ENCODE measurements around the gene PHACTR3. TPM values are rescaled to one million over a fixed set of nuclear protein-coding genes. Genes with fewer than 3 reads are reported as not detected.

The PHACTR3 gene
- total RNA-seq, 1 experiment from 2014 or later: not detected

- no peaks in the 10 kb centered on the region for H3K4me1 ChIP-seq (ENCODE audit: insufficient read depth, low read length)
- peaks cover 3% of the 10 kb centered on the region for H4K20me1 ChIP-seq (ENCODE audit: control insufficient read depth, insufficient read depth, insufficient read length)
- TF ChIP-seq CTCF (conservative IDR thresholded peaks at IDR 0.05): no peak
- H3K4ac ChIP-seq (ENCODE audit: low read depth, low read length): no peak overlapping the region
- no CpG with 5 or more reads among the region's 9 CpGs for WGBS (ENCODE audit: extremely low coverage, insufficient read length, low lambda C conversion rate)
- no peak overlapping the region for H2BK15ac ChIP-seq (ENCODE audit: low read depth, low read length)
- no peak overlapping the region; the same call in 1 of the 2 replicates for H3K14ac ChIP-seq (ENCODE audit: insufficient read depth, low read length)
- H4K5ac ChIP-seq (ENCODE audit: insufficient read length, low read depth, low read length): no peak overlapping the region
- peak overlapping the region in 1 of 3 experiments; percentile 59; a peak in 1 of 7 replicates for H3K27ac Mint-ChIP-seq
- H2AFZ ChIP-seq (ENCODE audit: low read length): no peak overlapping the region
- H3K9me3 ChIP-seq (ENCODE audit: control insufficient read depth, low read depth, low read length): no peaks in the 10 kb centered on the region
- H3K23me2 ChIP-seq (ENCODE audit: insufficient read length, low read depth, low read length, poor library complexity, severe bottlenecking): no peaks in the 10 kb centered on the region
- no peak overlapping the region for H3K4me2 ChIP-seq (ENCODE audit: insufficient read depth, insufficient read length, low read length)
- no peak overlapping the region for H2BK120ac ChIP-seq (ENCODE audit: low read depth, low read length, poor library complexity, severe bottlenecking)
- H3K27ac ChIP-seq (ENCODE audit: insufficient read length, low read depth, low read length): no peak overlapping the region
- no peaks in the 10 kb centered on the region for H3K79me1 ChIP-seq (ENCODE audit: insufficient read depth, low read depth, low read length, poor library complexity, severe bottlenecking)
- H4K8ac ChIP-seq (replicated peaks; ENCODE audit: insufficient read length, low read depth, low read length): no peak overlapping the region
- H3K23ac ChIP-seq (ENCODE audit: insufficient read length, low read depth, low read length): no peak overlapping the region
- peaks cover 76% of the 10 kb centered on the region for H3K27me3 Mint-ChIP-seq (ENCODE audit: low read depth)
- peaks cover 7% of the 10 kb centered on the region for H3K27me3 ChIP-seq (ENCODE audit: insufficient read depth, low read length)
- H3K79me2 ChIP-seq (ENCODE audit: insufficient read depth, low read length): no peaks in the 10 kb centered on the region
- no peak overlapping the region for H3K9ac ChIP-seq (ENCODE audit: extremely low read depth, insufficient read length, low read length)
- no peak overlapping the region for H3T11ph ChIP-seq (ENCODE audit: low read length)
- no peak overlapping the region for H3K4me3 Mint-ChIP-seq
- no peak overlapping the region for H2AK5ac ChIP-seq (ENCODE audit: insufficient read length, low read length)
- H3K4me1 Mint-ChIP-seq: peaks cover 0 to 3% of the 10 kb centered on the region in 2 experiments; a peak in 1 of 4 replicates
- no peak overlapping the region for H2BK20ac ChIP-seq (ENCODE audit: low read depth, low read length, poor library complexity, severe bottlenecking)
- H2BK12ac ChIP-seq (ENCODE audit: insufficient read length, low read depth, low read length): no peak overlapping the region
- H4K91ac ChIP-seq (ENCODE audit: insufficient read length, low read depth, low read length): no peak overlapping the region
- peaks cover 0 to 81% of the 10 kb centered on the region in 2 experiments; a peak in 2 of 5 replicates for H3K9me3 Mint-ChIP-seq
- peaks cover 0 to 4% (median 0%) of the 10 kb centered on the region in 3 experiments; a peak in 1 of 7 replicates for H3K36me3 Mint-ChIP-seq (ENCODE audit: insufficient read depth in 1 of 3, low read depth in 3 of 3)
- DNase-seq: no peak
- H3K56ac ChIP-seq (ENCODE audit: insufficient read length, low read depth, low read length): no peak overlapping the region
- H3K18ac ChIP-seq (ENCODE audit: insufficient read length, low read depth, low read length): no peak overlapping the region
- H2BK5ac ChIP-seq (ENCODE audit: insufficient read length, low read length): no peak overlapping the region
Observed at GRCh38 chr20:59754551-59754950, 150.2 kb downstream of the PHACTR3 start.

Data from H9 (cell line).